Activated naive CD8-positive, alpha-beta T cell treated with anti-CD3 and anti-CD28 coated beads, Interleukin-2, amount 50 U/mL, for 24 hours (primary cell): ENCODE results near the gene CEP85.

Experiments
- ATAC-seq: fragments of 150-1000 bp; cut with Tn5 transposase; one replicate; pipeline ENCODE4 v1.10.0; 2021
- DNase-seq: peaks from one replicate; pipeline ENCODE4 v3.0.0; 2021
- H3K27ac Mint-ChIP-seq: one replicate; pipeline ENCODE4 v1.8.0; 2021; ENCODE audit warnings: mild to moderate bottlenecking, mixed read lengths
- H3K27me3 Mint-ChIP-seq: one replicate; pipeline ENCODE4 v1.8.0; 2021; ENCODE audit warnings: mixed read lengths
- H3K36me3 Mint-ChIP-seq: one replicate; pipeline ENCODE4 v1.8.0; 2021; ENCODE audit warnings: low read depth, mixed read lengths
- H3K4me1 Mint-ChIP-seq: one replicate; pipeline ENCODE4 v1.8.0; 2021; ENCODE audit warnings: mixed read lengths
- H3K4me3 Mint-ChIP-seq: one replicate; pipeline ENCODE4 v1.8.0; 2021; ENCODE audit warnings: mild to moderate bottlenecking, moderate library complexity, mixed read lengths
- H3K9me3 Mint-ChIP-seq: one replicate; pipeline ENCODE4 v1.8.0; 2021; ENCODE audit warnings: mixed read lengths

The CEP85 gene

DNA sequence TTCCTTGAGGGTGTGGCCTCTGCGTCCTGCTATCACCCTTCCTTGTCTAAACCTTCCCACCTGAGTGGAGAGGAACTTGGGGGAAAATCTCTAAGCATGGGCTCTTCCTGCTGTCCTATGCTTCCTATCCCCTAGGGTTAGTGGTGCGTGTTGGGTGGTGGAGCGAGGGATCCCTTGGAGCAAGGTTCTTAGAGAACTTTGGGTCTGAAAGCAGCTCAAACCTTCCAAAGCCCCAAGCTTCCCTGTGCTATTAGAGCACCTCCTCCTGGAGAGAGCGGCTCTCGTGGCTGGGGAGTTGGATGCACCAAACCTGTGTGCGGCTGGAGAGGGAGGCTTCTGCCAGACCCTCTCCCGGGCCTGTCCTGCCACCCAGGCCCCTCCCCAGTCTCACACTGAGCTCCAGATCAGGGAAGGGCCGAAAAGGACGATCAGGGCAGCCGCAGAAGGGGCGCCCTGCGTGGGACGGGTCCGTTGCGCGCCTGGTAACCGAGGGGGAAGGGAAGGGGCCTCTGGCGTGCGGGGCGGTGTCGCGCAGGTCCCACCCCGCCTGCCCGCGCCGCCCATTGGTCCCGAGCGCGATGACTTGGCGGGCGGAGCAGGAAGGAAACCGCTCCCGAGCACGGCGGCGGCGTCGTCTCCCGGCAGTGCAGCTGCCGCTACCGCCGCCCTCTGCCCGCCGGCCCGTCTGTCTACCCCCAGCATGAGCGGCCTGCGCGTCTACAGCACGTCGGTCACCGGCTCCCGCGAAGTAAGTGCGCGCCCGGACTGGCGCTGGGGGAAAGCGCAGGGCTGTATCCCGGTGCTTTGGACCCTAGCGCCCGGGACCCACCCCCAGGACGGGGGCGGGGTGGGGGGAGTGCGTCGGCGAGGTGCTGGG lies 45.7 kb downstream of the CEP85 start, which contains the start of gene SH3BGRL3:
TSS of gene SH3BGRL3 (plus strand) at position 631 of the 877 bp plus-strand sequence. CDS start at position 701, 70 bp downstream.
- peaks cover 90% of the 10 kb centered on the region for H3K4me1 Mint-ChIP-seq
- ATAC-seq: peak; percentile 40
- peak within 1 kb of the TSS; percentile 96 for H3K27ac Mint-ChIP-seq
- H3K9me3 Mint-ChIP-seq: no peaks in the 10 kb centered on the region
- H3K36me3 Mint-ChIP-seq: peaks cover 59% of the 10 kb centered on the region
- no peaks in the 10 kb centered on the region for H3K27me3 Mint-ChIP-seq
- H3K4me3 Mint-ChIP-seq: peak within 1 kb of the TSS; percentile 87
- peak; percentile 89 for DNase-seq

DNA sequence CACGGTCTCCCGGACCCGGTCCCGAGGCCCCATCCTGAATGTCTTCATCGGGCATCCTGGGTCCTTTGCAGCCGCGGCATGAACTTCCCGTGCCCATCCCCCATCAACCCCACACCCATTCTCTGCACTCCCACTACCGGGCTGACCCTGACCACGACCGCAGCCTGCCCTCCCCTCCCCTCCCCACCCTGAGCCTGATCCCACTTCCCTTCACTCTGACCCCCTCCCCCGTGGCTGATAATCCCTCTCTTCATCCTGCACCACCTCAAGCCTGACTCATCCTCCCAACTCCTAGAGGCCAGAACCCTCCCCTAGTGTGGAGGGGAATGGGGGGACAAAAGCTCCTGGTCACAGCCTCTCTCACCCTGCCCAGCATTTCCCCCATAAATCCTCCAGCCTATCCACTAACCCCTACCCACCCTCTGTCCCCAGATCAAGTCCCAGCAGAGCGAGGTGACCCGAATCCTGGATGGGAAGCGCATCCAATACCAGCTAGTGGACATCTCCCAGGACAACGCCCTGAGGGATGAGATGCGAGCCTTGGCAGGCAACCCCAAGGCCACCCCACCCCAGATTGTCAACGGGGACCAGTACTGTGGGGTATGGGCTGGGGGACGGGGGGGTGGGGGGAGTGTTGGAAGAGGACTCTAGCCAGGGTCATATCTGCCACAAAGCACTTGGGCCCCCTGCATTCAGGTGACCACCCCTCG lies 46.5 kb downstream of the CEP85 start:
- Mint-ChIP-seq H3K27ac (peak overlapping the region; percentile 91), H3K4me1 (peaks cover 90% of the 10 kb centered on the region), H3K9me3 (no peaks in the 10 kb centered on the region), H3K36me3 (peaks cover 63% of the 10 kb centered on the region), H3K4me3 (peak overlapping the region; percentile 87), H3K27me3 (no peaks in the 10 kb centered on the region)
- ATAC-seq: no peak
- DNase-seq: peak; percentile 39

DNA sequence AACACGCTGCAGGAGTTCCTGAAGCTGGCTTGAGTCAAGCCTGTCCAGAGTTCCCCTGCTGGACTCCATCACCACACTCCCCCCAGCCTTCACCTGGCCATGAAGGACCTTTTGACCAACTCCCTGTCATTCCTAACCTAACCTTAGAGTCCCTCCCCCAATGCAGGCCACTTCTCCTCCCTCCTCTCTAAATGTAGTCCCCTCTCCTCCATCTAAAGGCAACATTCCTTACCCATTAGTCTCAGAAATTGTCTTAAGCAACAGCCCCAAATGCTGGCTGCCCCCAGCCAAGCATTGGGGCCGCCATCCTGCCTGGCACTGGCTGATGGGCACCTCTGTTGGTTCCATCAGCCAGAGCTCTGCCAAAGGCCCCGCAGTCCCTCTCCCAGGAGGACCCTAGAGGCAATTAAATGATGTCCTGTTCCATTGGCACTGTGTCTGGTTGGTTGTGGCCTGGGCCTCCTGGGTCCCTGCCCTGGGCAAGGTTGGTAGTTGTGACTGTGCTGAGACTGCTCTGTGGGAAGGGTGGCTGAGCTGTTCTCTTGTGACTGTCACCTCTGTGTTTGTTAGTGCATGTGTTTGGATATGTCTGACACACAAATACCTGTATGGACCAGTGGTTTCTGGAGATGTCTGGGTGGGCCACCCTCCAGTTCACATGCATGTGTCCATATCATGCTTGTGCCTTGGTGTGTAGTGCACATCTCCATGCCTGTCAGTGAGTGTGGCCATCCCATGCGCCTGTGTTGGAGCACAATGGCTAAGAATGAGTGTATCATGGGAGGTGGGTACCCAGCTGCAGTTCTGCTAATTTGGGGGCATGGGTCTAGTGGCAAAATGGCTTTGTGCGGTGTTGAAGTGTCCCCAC lies 47.3 kb downstream of the CEP85 start:
- Mint-ChIP-seq H3K9me3 (no peaks in the 10 kb centered on the region), H3K4me3 (peak overlapping the region; percentile 87), H3K27ac (peak overlapping the region; percentile 91), H3K27me3 (no peaks in the 10 kb centered on the region), H3K36me3 (peaks cover 61% of the 10 kb centered on the region), H3K4me1 (peaks cover 90% of the 10 kb centered on the region)
- peak; percentile 16 for DNase-seq
- no peak for ATAC-seq

DNA sequence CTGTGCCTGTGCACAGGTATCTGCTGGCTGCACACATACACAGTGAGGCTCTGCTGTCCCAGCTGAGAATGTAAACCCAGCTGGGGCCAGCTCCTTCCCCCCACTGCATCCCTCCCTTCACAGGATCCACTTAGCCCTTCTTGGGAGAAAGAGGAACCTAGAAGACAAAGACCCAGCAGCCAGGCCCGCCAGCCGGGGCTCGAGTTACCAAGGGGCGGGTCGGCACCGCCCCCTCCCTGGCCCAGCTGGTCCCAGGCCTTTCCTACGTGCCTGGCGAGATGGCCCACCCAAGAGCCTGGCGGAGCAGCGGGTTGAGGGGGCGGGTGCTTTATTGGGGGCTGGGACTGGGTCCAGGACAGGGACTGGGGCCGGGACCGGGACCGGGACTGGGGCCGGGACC lies 48.0 kb downstream of the CEP85 start:
- Mint-ChIP-seq H3K36me3 (peaks cover 58% of the 10 kb centered on the region), H3K9me3 (no peaks in the 10 kb centered on the region), H3K4me1 (peaks cover 90% of the 10 kb centered on the region), H3K27ac (peak overlapping the region; percentile 91), H3K27me3 (no peaks in the 10 kb centered on the region), H3K4me3 (peak overlapping the region; percentile 87)
- DNase-seq: peak; percentile 22
- ATAC-seq: no peak

DNA sequence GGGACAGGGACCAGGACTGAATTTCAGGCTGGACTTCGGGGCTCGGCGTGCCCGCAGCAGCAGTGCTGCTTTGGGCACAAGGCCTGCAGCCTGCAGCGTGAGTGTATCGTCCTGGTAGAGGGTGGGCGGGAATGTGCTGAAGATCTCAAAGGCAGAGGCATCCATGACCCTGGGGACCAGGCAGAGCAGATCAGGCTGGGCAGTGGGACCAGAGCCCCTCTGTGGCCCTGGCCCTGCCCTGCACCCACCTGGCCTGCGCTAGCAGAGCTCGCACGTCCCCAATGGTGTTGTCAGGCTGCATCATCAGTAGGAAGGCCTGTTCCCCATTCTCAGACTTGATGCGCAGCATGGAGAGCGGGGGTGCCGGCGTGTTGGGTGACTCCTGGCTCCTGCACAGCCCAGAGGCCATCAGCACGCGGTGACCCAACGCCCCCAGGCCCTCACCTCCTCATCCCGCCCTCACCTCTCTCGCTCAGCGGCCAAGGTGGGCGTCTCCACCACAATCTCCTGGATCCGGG lies 48.5 kb downstream of the CEP85 start:
- Mint-ChIP-seq H3K9me3 (no peaks in the 10 kb centered on the region), H3K36me3 (peaks cover 56% of the 10 kb centered on the region), H3K4me1 (peaks cover 90% of the 10 kb centered on the region)

DNA sequence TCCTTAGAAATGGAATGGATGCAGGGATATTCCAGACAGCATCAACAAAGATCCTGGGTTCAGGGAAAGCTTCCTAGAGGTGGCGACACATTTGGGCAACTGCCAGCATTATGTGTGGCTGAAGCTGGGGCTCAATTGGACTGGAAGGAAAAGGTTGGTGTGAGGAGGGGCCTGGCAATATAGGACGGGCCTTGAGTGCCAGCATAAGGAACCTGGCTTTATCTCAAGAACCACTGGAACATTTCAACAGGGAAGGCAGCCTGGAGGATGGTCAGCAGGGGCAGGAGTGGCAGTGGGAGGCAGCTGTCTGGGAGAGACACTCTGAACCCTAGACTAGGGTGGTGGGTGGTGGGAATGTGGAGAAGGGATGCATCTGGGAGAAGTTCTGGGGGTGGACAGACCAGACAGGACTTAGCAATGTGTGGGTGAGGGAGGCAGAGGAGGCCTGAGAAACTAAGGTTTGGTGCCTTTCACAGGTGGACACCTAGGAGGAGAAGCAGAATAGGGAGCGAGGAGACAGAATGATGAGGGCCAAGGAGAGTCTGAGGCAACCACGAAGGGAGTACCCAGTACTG lies 49.4 kb downstream of the CEP85 start:
- Mint-ChIP-seq H3K4me1 (peaks cover 90% of the 10 kb centered on the region), H3K4me3 (peak overlapping the region; percentile 78), H3K27ac (peak overlapping the region; percentile 99), H3K27me3 (no peaks in the 10 kb centered on the region), H3K36me3 (peaks cover 47% of the 10 kb centered on the region), H3K9me3 (no peaks in the 10 kb centered on the region)
- no peak for ATAC-seq
- DNase-seq: peak; percentile 9

More for the DNA sequence above, 48.5 kb downstream of the CEP85 start:
- H3K27me3 Mint-ChIP-seq: no peaks in the 10 kb centered on the region
- H3K27ac Mint-ChIP-seq: peak overlapping the region; percentile 99
- peak overlapping the region; percentile 78 for H3K4me3 Mint-ChIP-seq
- DNase-seq (peak; percentile 12), ATAC-seq (no peak)

DNA sequence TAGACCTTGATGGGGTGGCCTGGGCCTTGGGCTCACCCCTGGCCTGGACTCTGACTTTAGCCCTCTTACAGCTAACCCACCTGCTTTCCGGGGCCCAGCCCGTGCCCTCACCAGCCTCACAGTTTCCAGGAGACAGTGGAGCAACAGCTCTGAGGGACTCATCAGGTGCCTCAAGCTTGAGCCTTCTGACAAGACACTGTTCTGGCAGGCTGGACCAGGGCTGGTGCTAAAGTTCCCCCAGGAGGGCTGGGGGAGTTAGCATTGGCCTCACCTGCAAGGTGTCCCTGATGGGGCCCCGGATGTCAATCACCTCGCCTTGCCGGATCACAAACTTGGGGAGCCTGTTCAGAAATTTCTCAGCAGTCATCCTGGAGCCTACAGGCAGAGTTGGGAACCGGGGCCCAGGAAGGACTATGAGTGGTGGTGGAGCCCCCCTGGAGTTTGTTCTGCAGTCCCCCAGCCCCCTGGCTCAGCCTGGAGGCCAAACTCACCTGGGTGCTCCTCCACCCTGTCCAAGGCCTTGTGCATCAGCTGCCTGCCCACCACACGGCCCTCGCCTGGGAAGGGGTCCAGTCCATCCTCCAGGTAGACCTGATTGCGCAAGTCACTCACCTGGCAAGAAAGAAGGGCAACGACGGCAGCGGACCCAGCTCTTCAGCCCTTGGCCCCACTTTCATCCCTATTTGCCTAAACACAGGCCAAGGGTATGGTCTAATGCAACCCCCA lies 50.0 kb downstream of the CEP85 start:
- DNase-seq: peak; percentile 29
- H3K9me3 Mint-ChIP-seq: no peaks in the 10 kb centered on the region
- peaks cover 43% of the 10 kb centered on the region for H3K36me3 Mint-ChIP-seq

DNA sequence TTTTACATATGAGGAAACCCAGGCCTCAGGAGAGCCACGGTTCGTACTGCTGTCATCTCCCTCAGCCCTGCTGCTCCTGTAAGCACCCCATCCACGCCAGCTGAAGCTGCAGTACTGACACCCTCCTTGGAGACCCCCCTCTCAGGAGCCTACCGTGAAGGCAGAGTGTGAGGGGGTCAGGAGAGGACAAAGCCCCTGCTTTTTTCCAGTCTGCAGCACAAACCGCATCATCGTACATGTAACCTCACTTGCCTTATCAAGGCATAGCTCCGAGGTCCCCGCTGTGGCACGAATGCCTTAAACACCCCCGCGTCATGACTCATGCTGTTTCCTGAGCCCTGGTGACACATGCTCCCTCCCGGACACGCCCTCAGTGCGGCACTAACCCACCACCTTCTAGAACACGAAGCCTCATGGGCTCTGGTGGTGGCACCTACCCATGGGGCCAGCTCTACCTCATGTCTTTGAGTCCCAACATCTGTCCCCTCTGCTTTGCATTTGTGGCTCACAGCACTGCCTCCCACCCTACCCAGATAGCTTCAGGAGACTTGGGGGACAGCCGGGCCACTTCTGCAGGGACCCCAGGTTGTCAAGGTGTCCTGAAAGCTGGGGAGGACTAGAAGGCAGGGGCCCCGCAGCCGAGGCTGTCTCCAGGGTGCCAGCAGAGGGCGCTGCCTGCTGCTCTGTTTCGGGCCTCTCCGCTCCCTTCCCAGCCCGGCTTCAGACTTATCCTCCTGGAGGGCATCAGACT lies 50.8 kb downstream of the CEP85 start:
- H3K27me3 Mint-ChIP-seq: no peaks in the 10 kb centered on the region
- DNase-seq (peak; percentile 94), ATAC-seq (peak; percentile 61)
- no peaks in the 10 kb centered on the region for H3K9me3 Mint-ChIP-seq
- peak overlapping the region; percentile 78 for H3K4me3 Mint-ChIP-seq
- H3K4me1 Mint-ChIP-seq: peaks cover 91% of the 10 kb centered on the region
- H3K36me3 Mint-ChIP-seq: peaks cover 42% of the 10 kb centered on the region
- peak overlapping the region; percentile 99 for H3K27ac Mint-ChIP-seq

More for the DNA sequence above, 50.0 kb downstream of the CEP85 start:
- ATAC-seq: no peak
- Mint-ChIP-seq H3K4me3 (peak overlapping the region; percentile 78), H3K27ac (peak overlapping the region; percentile 99), H3K4me1 (peaks cover 90% of the 10 kb centered on the region), H3K27me3 (no peaks in the 10 kb centered on the region)

DNA sequence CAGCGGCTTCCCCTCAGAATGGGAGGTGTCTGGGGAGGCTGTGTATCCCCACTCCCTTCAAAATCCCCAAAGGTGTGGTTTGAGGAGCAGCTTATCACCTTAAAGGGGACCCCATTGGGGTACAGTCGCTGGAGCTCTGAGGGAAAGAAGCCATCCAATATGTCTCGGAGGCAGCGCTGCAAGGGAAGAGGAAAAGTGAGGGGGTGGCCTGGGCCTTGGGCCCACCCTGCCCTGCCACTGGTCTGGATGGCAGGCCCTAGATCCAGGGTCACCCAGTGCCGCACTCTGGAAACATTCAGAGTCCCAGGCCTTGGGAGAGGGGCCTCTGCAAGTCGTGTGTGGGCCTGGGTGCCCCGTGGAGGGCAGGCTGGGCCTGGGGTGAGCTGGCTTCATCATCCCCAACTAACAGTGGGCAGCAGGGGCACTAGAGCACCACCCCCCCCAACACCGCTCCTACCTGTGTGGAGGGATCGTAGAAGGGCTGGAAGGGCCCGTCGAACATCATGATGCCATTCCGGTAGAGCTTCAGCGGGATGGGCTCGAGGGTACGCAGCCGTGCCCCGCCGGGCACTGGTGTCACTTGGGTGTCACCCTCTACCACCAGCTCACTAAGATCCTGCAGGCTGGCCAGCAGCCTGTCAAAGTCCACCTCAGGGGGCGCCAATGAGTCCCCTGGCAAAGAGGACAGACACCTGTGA lies 51.5 kb downstream of the CEP85 start:
- H3K36me3 Mint-ChIP-seq: peaks cover 39% of the 10 kb centered on the region
- no peaks in the 10 kb centered on the region for H3K27me3 Mint-ChIP-seq
- no peak overlapping the region for H3K4me3 Mint-ChIP-seq
- no peaks in the 10 kb centered on the region for H3K9me3 Mint-ChIP-seq
- peak overlapping the region; percentile 99 for H3K27ac Mint-ChIP-seq
- DNase-seq: peak; percentile 73
- H3K4me1 Mint-ChIP-seq: peaks cover 97% of the 10 kb centered on the region
- no peak for ATAC-seq

DNA sequence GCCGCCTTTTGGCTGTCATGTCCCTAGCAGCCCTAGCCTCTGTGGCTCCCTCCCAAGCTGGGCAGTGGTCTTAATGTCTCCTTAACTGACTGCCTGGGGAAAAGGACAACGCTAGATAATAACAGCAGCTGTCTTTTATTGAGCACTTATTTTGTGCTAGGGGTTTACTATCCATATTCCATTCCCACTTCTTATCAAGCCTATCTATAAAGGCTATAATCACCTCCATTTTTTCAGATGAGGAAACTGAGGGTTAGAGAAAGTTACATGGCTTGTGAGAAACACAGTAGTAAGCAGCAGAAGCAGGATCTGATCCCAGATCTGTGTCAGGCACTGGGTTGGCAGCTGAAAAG lies 52.0 kb downstream of the CEP85 start:
- Mint-ChIP-seq H3K4me3 (no peak overlapping the region), H3K4me1 (peaks cover 99% of the 10 kb centered on the region), H3K27me3 (no peaks in the 10 kb centered on the region), H3K36me3 (peaks cover 35% of the 10 kb centered on the region), H3K27ac (peak overlapping the region; percentile 98), H3K9me3 (no peaks in the 10 kb centered on the region)
- ATAC-seq (no peak), DNase-seq (no peak)

DNA sequence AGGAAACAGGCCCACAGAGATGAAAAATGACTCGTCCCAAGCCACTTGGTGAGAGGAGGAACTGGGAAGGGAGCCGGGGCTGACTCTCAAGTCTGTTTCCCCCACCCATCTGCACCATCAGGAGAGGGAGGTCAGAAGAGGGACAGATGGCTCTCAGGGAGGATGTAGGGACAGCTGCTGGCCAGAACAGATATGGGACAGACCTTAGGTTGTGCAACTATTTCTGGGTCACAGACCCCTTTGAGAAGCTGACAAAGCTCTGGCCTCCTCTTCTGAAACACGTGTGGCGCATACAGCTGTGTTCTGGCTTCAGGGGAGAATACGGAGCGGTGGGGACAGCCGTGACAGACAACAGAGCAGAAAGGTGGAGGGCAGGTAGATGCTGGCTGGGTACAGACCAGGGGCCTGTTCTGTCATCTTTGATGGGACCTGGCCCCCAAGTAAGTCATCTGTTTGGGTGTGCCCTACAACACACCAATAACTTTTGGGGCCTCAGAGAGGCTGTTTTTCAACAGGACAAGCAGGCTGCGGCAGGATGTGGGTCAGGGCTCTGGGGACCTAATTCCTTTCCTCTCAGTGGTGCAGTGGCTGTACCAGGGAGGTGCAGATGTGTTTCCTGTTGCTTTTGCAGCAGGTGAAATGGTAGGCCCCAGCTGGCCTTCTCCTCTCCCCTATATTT lies 53.2 kb downstream of the CEP85 start:
- ATAC-seq: peak; percentile 22
- Mint-ChIP-seq H3K27ac (peak overlapping the region; percentile 98), H3K4me1 (peaks cover 100% of the 10 kb centered on the region), H3K4me3 (peak overlapping the region; percentile 48), H3K36me3 (peaks cover 28% of the 10 kb centered on the region), H3K9me3 (no peaks in the 10 kb centered on the region), H3K27me3 (no peaks in the 10 kb centered on the region)
- DNase-seq: peak; percentile 71

DNA sequence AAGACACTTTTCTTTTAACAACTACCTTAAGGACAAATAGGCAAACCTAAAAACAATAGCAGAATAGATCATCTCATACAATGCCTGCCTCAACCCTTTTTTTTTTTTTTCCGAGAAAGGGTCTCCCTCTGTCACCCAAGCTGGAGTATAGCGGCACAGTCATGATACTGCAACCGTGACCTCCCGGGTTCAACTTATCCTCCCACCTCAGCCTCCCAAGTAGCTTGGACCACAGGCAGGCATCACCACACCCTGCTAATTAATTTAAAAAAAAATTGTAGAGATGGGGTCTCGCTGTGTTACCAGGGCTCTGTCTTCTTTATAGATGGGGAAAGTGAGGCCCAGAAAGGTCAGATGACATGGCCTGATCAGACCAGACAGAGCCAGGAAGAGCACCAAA lies 53.8 kb downstream of the CEP85 start:
- Mint-ChIP-seq H3K27me3 (no peaks in the 10 kb centered on the region), H3K27ac (peak overlapping the region; percentile 98), H3K4me3 (peak overlapping the region; percentile 48), H3K4me1 (peaks cover 97% of the 10 kb centered on the region), H3K9me3 (no peaks in the 10 kb centered on the region), H3K36me3 (peaks cover 23% of the 10 kb centered on the region)
- peak; percentile 24 for DNase-seq
- ATAC-seq: no peak
